ENCODE data around the gene CHRNA9.

- TF ChIP-seq MAZ (IDR thresholded peaks at IDR 0.05; ENCODE audit: borderline replicate concordance, low read depth, low read length) = no peak
- TF ChIP-seq CTCF (conservative IDR thresholded peaks at IDR 0.05; ENCODE audit: low read depth, low read length) = no peak
- TF ChIP-seq BHLHE40 (IDR thresholded peaks at IDR 0.05; ENCODE audit: low read depth, low read length) = no peak
Observed at GRCh38 chr4:40306976-40307375, 28.2 kb upstream of the CHRNA9 start.

All from IMR-90 (cell line).